ENCODE data around the gene ZNF532. TPM values are rescaled to one million over a fixed set of nuclear protein-coding genes. Genes with fewer than 3 reads are reported as not detected.

Gene ZNF532
- total RNA-seq, 4 donors from 2014 or later: 16.2 to 26.9 (median 22.7) TPM

DNA sequence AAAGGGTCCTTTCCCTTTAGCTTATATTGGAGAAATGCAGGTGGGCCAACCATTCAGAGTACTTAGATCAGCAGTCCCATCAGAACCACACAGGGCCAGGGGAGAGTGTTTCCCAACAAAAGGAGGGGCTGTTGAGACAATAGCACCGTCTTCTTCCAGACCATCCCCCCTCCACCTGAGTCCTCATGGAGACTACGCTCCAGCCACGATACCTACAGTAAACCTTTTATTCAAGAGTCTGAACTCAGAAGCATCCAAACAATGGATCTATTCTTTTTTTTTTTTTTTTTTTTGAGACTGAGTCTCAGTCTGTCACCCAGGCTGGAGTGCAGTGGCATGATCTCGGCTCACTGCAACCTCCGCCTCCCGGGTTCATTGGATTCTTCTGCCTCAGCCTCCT is 25.7 kb upstream of the ZNF532 start:
- Histone ChIP-seq H3K9me3 (no peaks in the 10 kb centered on the region), H3K27me3 (no peaks in the 10 kb centered on the region), H3K4me3 (no peak overlapping the region), H3K36me3 (no peaks in the 10 kb centered on the region), H3K4me1 (peaks cover 0 to 8% (median 0%) of the 10 kb centered on the region in 4 donors), H3K27ac (no peak overlapping the region)
- DNase-seq: no peak
- 92 to 93% methylated on average over 3 to 6 of the region's 6 CpGs for WGBS, 2 donors (ENCODE audit: low coverage in 1 of 2)
- no peak for TF ChIP-seq EP300 (IDR thresholded peaks at IDR 0.05; ENCODE audit: low read depth)
- no peak for TF ChIP-seq POLR2A (IDR thresholded peaks at IDR 0.05)
- TF ChIP-seq, protein P1, sequence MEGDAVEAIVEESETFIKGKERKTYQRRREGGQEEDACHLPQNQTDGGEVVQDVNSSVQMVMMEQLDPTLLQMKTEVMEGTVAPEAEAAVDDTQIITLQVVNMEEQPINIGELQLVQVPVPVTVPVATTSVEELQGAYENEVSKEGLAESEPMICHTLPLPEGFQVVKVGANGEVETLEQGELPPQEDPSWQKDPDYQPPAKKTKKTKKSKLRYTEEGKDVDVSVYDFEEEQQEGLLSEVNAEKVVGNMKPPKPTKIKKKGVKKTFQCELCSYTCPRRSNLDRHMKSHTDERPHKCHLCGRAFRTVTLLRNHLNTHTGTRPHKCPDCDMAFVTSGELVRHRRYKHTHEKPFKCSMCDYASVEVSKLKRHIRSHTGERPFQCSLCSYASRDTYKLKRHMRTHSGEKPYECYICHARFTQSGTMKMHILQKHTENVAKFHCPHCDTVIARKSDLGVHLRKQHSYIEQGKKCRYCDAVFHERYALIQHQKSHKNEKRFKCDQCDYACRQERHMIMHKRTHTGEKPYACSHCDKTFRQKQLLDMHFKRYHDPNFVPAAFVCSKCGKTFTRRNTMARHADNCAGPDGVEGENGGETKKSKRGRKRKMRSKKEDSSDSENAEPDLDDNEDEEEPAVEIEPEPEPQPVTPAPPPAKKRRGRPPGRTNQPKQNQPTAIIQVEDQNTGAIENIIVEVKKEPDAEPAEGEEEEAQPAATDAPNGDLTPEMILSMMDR (IDR thresholded peaks at IDR 0.05): no peak
- TF ChIP-seq POLR2AphosphoS5 (IDR thresholded peaks at IDR 0.05): no peak
- in situ Hi-C loops (cut with MboI; ENCODE audit: low pct_ligation_motif_present in 1 of 4, low pct_unique_long_range_greater_than_20kb in 1 of 4, low sequenced_read_pairs in 3 of 4): no loop called here
- intact Hi-C loops (cut with DNase I; ENCODE audit: low total_unique reads): no loop called here

GRCh38 chr18:58842978-58843687 is 21.5 kb upstream of the ZNF532 start:
- WGBS, 2 donors (ENCODE audit: low coverage in 1 of 2): 93 to 97% methylated on average over 7 to 11 of the region's 11 CpGs
- in situ Hi-C loops (cut with MboI; ENCODE audit: low pct_ligation_motif_present in 1 of 4, low pct_unique_long_range_greater_than_20kb in 1 of 4, low sequenced_read_pairs in 3 of 4): no loop called here
- intact Hi-C loops (cut with DNase I; ENCODE audit: low total_unique reads): no loop called here

GRCh38 chr18:58843688-58844035 is 21.0 kb upstream of the ZNF532 start:
- intact Hi-C loops (cut with DNase I; ENCODE audit: low total_unique reads) (no loop called here), in situ Hi-C loops (cut with MboI; ENCODE audit: low pct_ligation_motif_present in 1 of 4, low pct_unique_long_range_greater_than_20kb in 1 of 4, low sequenced_read_pairs in 3 of 4) (no loop called here)
- no peak for DNase-seq
- H3K4me3 ChIP-seq: no peak overlapping the region
- H3K36me3 ChIP-seq: no peaks in the 10 kb centered on the region
- no peaks in the 10 kb centered on the region for H3K27me3 ChIP-seq
- TF ChIP-seq, protein P1 (IDR thresholded peaks at IDR 0.05): no peak
- TF ChIP-seq POLR2AphosphoS5 (IDR thresholded peaks at IDR 0.05) (no peak), POLR2A (IDR thresholded peaks at IDR 0.05) (no peak), EP300 (IDR thresholded peaks at IDR 0.05; ENCODE audit: low read depth) (no peak)
- peaks cover 0 to 9% (median 0%) of the 10 kb centered on the region in 4 donors for H3K4me1 ChIP-seq
- no peaks in the 10 kb centered on the region for H3K9me3 ChIP-seq
- WGBS, 2 donors (ENCODE audit: low coverage in 1 of 2): 57 to 67% methylated on average over 1 to 2 of the region's 2 CpGs
- no peak overlapping the region for H3K27ac ChIP-seq

More at GRCh38 chr18:58842978-58843687, 21.5 kb upstream of the ZNF532 start:
- no peaks in the 10 kb centered on the region for H3K36me3 ChIP-seq
- H3K4me1 ChIP-seq: peaks cover 0 to 9% (median 0%) of the 10 kb centered on the region in 4 donors
- no peak overlapping the region for H3K4me3 ChIP-seq
- H3K27me3 ChIP-seq: no peaks in the 10 kb centered on the region
- TF ChIP-seq EP300 (IDR thresholded peaks at IDR 0.05; ENCODE audit: low read depth) (no peak), POLR2A (IDR thresholded peaks at IDR 0.05) (no peak), POLR2AphosphoS5 (IDR thresholded peaks at IDR 0.05) (no peak)
- TF ChIP-seq, protein P1 (IDR thresholded peaks at IDR 0.05): no peak
- no peaks in the 10 kb centered on the region for H3K9me3 ChIP-seq
- no peak for DNase-seq
- no peak overlapping the region for H3K27ac ChIP-seq

DNA sequence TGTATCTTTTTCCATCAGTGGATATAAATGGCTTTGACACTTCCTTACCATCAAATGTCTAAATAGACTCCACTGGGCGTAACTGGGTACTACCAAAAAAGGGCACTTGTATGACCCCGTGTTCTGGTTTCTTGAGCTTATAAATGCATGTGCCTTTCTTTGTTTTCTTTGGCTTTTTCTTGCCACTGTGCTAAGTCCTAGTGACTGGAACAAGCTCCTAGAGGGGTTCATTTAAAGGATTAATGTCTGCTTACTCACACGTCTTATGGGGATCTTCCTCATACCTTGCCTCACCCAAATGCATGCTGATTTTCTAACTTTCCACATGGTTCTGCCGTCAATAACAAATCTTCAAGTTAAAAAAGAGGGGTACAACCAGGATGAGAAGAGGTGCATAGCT is 19.8 kb upstream of the ZNF532 start:
- H3K27ac ChIP-seq: no peak overlapping the region
- H3K9me3 ChIP-seq: no peaks in the 10 kb centered on the region
- peaks cover 0 to 9% (median 0%) of the 10 kb centered on the region in 4 donors for H3K4me1 ChIP-seq
- in situ Hi-C loops (cut with MboI; ENCODE audit: low pct_ligation_motif_present in 1 of 4, low pct_unique_long_range_greater_than_20kb in 1 of 4, low sequenced_read_pairs in 3 of 4) (no loop called here), intact Hi-C loops (cut with DNase I; ENCODE audit: low total_unique reads) (no loop called here)
- no peak for DNase-seq
- WGBS, 2 donors (ENCODE audit: low coverage in 1 of 2): 92 to 93% methylated on average over 4 of the region's 4 CpGs
- H3K4me3 ChIP-seq: no peak overlapping the region
- no peak for TF ChIP-seq POLR2AphosphoS5 (IDR thresholded peaks at IDR 0.05)
- TF ChIP-seq EP300 (IDR thresholded peaks at IDR 0.05; ENCODE audit: low read depth): no peak
- TF ChIP-seq, protein P1 (IDR thresholded peaks at IDR 0.05): no peak
- no peak for TF ChIP-seq POLR2A (IDR thresholded peaks at IDR 0.05)
- no peaks in the 10 kb centered on the region for H3K27me3 ChIP-seq
- H3K36me3 ChIP-seq: no peaks in the 10 kb centered on the region
